ENCODE measurements around the gene SLC37A1.

GRCh38 chr21:42526379-42526727, 12.7 kb downstream of the SLC37A1 start:
- TF ChIP-seq CTCF (conservative IDR thresholded peaks at IDR 0.05; ENCODE audit: low read length) (no peak), EZH2phosphoT487 (IDR thresholded peaks at IDR 0.05; ENCODE audit: borderline replicate concordance) (no peak)

All from Loucy (cell line).